Thyroid gland (tissue), 4 donors: ENCODE measurements around the gene NDUFA3. TPM values are rescaled to one million over a fixed set of nuclear protein-coding genes. Genes with fewer than 3 reads are reported as not detected.

Experiments
- total RNA-seq, 4 donors: library from RNA; depleted of rRNA; stranded (reverse); fragments of >200 nt; gene quantifications; one replicate each; pipeline ENCODE4 v1.2.3, GENCODE V29; 2016

NDUFA3 gene
- total RNA-seq, 4 donors from 2014 or later, result 17.7 to 100 (median 52.7) TPM

Other genes starting within 250 kb of the NDUFA3 start
- 10 to 100 TPM; 16.4 to 37.8 (median 21.8) TPM for gene MYADM, start 235.0 kb upstream of the NDUFA3 start, total RNA-seq
- not detected for gene PRKCG, start 220.7 kb upstream of the NDUFA3 start, total RNA-seq
- gene CACNG7, start 193.6 kb upstream of the NDUFA3 start, total RNA-seq, result not detected
- not detected for gene CACNG8, start 139.9 kb upstream of the NDUFA3 start, total RNA-seq
- gene CACNG6, start 111.2 kb upstream of the NDUFA3 start, total RNA-seq, result not detected
- not detected for gene VSTM1, start 39.0 kb upstream of the NDUFA3 start, total RNA-seq
- not detected for gene TARM1, start 21.5 kb upstream of the NDUFA3 start, total RNA-seq
- gene OSCAR, start 2.1 kb upstream of the NDUFA3 start, total RNA-seq, result 1 to 10 TPM in 1 of 4 donors, under 1 TPM in 2, not detected in 1; 0.39 to 1.1 (median 0.96) TPM
- gene TFPT, start 12.8 kb downstream of the NDUFA3 start, total RNA-seq, result 10 to 100 TPM in 3 of 4 donors, 1 to 10 TPM in 1; 7.7 to 17.9 (median 13.5) TPM
- 10 to 100 TPM; 53.6 to 66.7 (median 57.1) TPM for gene PRPF31, start 12.9 kb downstream of the NDUFA3 start, total RNA-seq
- gene CNOT3, start 34.9 kb downstream of the NDUFA3 start, total RNA-seq, result 10 to 100 TPM; 22.4 to 30.3 (median 29.8) TPM
- gene LENG1, start 56.9 kb downstream of the NDUFA3 start, total RNA-seq, result 10 to 100 TPM in 1 of 4 donors, 1 to 10 TPM in 3; 6.3 to 14.5 (median 8.2) TPM
- gene TMC4, start 70.3 kb downstream of the NDUFA3 start, total RNA-seq, result 10 to 100 TPM; 42.6 to 91.7 (median 68.5) TPM
- 100 to 1,000 TPM in 1 of 4 donors, 10 to 100 TPM in 3; 47.3 to 101 (median 69.0) TPM for gene MBOAT7, start 86.7 kb downstream of the NDUFA3 start, total RNA-seq
- 100 to 1,000 TPM in 1 of 4 donors, 10 to 100 TPM in 3; 58.1 to 102 (median 82.0) TPM for gene TSEN34, start 88.5 kb downstream of the NDUFA3 start, total RNA-seq
- gene RPS9, start 98.0 kb downstream of the NDUFA3 start, total RNA-seq, result 1,000 to 10,000 TPM; 1,847 to 2,152 (median 2,039) TPM
- gene LILRB3, start 120.2 kb downstream of the NDUFA3 start, total RNA-seq, result 10 to 100 TPM in 2 of 4 donors, 1 to 10 TPM in 1, under 1 TPM in 1; 0.56 to 16.1 (median 10.1) TPM
- 1 to 10 TPM in 2 of 4 donors, under 1 TPM in 1, not detected in 1; 0.46 to 1.6 (median 1.1) TPM for gene LILRA6, start 139.9 kb downstream of the NDUFA3 start, total RNA-seq
- 10 to 100 TPM in 1 of 4 donors, 1 to 10 TPM in 3; 2.0 to 11.4 (median 5.9) TPM for gene LILRB5, start 154.4 kb downstream of the NDUFA3 start, total RNA-seq
- gene LILRB2, start 178.3 kb downstream of the NDUFA3 start, total RNA-seq, result 1 to 10 TPM in 2 of 4 donors, under 1 TPM in 2; 0.67 to 2.0 (median 1.1) TPM
- under 1 TPM in 2 of 4 donors, not detected in 2; 0.45 to 0.81 TPM for gene LILRA5, start 210.3 kb downstream of the NDUFA3 start, total RNA-seq
- gene LILRA4, start 236.3 kb downstream of the NDUFA3 start, total RNA-seq, result not detected